Measurements from ENCODE around the gene TCF7L2.

DNA sequence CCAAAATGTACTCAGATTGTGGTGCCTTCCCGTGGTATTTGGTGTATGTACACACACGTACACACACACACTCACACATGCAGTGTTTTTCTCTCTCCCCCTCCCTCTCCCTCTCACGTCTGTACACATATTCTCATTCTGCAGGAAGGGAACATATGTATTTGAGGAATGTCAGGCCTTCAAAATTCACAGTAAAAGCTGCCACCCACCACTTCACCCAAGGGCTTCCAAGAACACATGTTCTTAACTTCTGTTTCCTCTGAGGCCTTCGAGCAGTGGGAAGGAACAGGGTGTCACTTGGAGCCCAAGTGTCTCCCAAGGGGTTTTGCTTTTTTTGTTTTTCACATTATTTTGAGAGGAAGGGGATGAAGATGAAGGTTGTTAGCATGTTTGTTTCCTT lies 198.9 kb downstream of the TCF7L2 start:
- TF ChIP-seq, protein P1, sequence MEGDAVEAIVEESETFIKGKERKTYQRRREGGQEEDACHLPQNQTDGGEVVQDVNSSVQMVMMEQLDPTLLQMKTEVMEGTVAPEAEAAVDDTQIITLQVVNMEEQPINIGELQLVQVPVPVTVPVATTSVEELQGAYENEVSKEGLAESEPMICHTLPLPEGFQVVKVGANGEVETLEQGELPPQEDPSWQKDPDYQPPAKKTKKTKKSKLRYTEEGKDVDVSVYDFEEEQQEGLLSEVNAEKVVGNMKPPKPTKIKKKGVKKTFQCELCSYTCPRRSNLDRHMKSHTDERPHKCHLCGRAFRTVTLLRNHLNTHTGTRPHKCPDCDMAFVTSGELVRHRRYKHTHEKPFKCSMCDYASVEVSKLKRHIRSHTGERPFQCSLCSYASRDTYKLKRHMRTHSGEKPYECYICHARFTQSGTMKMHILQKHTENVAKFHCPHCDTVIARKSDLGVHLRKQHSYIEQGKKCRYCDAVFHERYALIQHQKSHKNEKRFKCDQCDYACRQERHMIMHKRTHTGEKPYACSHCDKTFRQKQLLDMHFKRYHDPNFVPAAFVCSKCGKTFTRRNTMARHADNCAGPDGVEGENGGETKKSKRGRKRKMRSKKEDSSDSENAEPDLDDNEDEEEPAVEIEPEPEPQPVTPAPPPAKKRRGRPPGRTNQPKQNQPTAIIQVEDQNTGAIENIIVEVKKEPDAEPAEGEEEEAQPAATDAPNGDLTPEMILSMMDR (conservative IDR thresholded peaks at IDR 0.05 in 1 of 2, IDR thresholded peaks at IDR 0.05 in 1 of 2; ENCODE audit: low read depth in 1 of 2, low read length in 2 of 2), result no peak
- no peak for TF ChIP-seq EZH2 (IDR thresholded peaks at IDR 0.05; ENCODE audit: low read length, missing control alignments)
